GM12864 (cell line): Measurements from ENCODE around the gene ATF7IP2.

ENCODE experiments used
- DNase-seq: peaks from one replicate; pipeline ENCODE4 v3.0.0-alpha.2; 2011; ENCODE audit warnings: low read depth
- H3K4me3 ChIP-seq: 2 replicates; pipeline ENCODE4 v1.5.1; 2011; ENCODE audit warnings: mild to moderate bottlenecking, low read depth, low read length, control low read depth
- CTCF ChIP-seq: IDR thresholded peaks from 2 replicates; pipeline ENCODE4 v1.5.1; 2011; ENCODE audit warnings: low read depth, mild to moderate bottlenecking, moderate library complexity, low read length, control low read depth, inconsistent platforms; ENCODE audit errors: missing control alignments

Gene ATF7IP2

GRCh38 chr16:10522966-10523365 lies 137.1 kb downstream of the ATF7IP2 start:
- no peak for DNase-seq
- TF ChIP-seq CTCF, result no peak
- no peak overlapping the region for H3K4me3 ChIP-seq

GRCh38 chr16:10525214-10525825 lies 139.5 kb downstream of the ATF7IP2 start:
- DNase-seq, result no peak
- H3K4me3 ChIP-seq, result no peak overlapping the region
- no peak for TF ChIP-seq CTCF

- TF ChIP-seq CTCF, result no peak
- DNase-seq, result no peak
- H3K4me3 ChIP-seq, result no peak overlapping the region
These were observed 141.1 kb downstream of the ATF7IP2 start for GRCh38 chr16:10526962-10527361.

GRCh38 chr16:10528635-10529034 lies 142.8 kb downstream of the ATF7IP2 start:
- H3K4me3 ChIP-seq, result no peak overlapping the region
- no peak for TF ChIP-seq CTCF
- no peak for DNase-seq

- TF ChIP-seq CTCF, result no peak
- no peak for DNase-seq
- H3K4me3 ChIP-seq, result no peak overlapping the region
These were observed 144.2 kb downstream of the ATF7IP2 start for GRCh38 chr16:10529895-10530669.

GRCh38 chr16:10530685-10531084 lies 144.8 kb downstream of the ATF7IP2 start:
- no peak for DNase-seq
- H3K4me3 ChIP-seq, result no peak overlapping the region
- TF ChIP-seq CTCF, result no peak

- no peak for DNase-seq
- H3K4me3 ChIP-seq, result no peak overlapping the region
- no peak for TF ChIP-seq CTCF
These were observed 145.7 kb downstream of the ATF7IP2 start for GRCh38 chr16:10531582-10531981.
